HG03064 (cell line): ENCODE results near the gene SERPINI1.
"Not testable (repeated sequence)": the region's sequence is repeated elsewhere in the genome, so short reads cannot be mapped to it uniquely, and the experiment has no call there.

Source experiments
- ATAC-seq: cut with Tn5 transposase; IDR thresholded peaks from one replicate; pipeline ENCODE4 v1.9.1; 2021; ENCODE audit warnings: low read depth; ENCODE audit not compliant: unreplicated experiment

SERPINI1 gene

DNA sequence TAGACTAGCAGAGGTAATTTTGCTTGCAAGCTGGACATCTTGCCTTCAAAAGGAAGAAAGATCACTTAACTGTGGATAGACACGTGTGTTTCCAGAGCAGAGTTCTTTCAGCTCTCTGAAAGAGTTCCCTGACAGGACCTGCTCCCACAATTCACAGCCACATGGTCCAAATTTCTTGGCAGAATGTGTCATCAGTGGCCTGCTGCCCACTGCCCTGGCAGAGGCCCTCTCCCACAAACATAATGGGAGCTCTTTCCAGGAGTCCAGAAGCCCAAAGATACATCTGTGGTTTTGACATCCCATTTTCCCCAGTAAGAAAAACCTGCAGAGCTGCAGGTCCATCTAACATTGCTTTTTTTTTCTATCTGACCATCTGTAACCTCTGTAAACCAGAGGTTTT, 48.3 kb downstream of the SERPINI1 start:
- ATAC-seq: no peak

DNA sequence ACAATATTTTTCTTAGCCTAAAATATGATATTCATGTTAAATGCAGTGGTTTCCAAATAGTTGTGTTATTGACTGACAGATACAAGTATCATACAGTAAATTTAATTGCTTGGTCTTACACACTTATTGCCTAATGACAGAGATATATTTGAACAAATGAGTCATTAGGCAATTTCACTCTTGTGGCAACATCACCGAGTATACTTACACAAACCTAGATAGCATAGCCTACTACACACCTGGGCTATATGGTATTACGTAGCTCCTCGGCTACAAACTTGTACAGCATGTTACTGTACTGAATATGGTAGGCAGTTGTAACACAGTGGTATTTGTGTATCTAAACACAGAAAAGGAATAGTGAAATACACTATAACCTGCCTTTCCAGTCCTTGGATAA, 50.3 kb downstream of the SERPINI1 start:
- no peak for ATAC-seq

DNA sequence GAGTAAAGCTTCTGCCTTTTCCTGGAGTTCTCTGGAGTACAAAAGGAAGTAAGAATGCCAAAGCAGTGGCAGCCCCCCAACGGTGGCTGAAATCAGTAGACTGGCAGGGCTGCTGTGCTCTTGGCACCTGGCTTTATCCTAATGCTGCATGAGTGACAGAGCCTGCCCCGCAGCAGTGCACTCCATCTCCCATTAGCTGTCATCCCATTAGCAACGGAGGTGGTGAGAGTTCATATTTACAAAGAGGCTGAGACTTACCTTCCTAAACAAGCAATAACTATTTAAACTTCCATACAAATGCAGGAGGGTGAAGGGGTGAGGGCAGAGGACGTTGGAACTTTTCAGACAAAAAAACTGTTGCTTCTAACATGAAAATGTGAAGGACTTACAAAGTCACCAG, 51.9 kb downstream of the SERPINI1 start:
- ATAC-seq: no peak

DNA sequence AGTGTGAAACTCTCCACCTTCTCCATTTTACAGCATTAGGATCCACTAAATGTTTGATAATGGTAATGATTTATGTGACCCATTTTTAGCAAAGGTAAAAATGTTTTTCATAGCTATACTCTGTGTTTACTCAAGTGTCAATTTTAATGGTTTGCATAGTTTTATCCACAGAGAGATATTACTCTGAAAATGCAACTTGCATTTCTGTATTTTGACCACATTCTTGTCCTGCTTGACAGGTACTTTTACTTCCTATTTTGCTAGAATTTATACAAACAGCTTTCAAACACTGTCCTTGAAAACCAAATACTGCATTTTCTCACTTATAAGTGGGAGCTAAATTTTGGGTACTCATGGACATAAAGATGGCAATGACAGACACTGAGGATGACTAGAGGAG, 62.9 kb downstream of the SERPINI1 start:
- ATAC-seq: peak; percentile 85

DNA sequence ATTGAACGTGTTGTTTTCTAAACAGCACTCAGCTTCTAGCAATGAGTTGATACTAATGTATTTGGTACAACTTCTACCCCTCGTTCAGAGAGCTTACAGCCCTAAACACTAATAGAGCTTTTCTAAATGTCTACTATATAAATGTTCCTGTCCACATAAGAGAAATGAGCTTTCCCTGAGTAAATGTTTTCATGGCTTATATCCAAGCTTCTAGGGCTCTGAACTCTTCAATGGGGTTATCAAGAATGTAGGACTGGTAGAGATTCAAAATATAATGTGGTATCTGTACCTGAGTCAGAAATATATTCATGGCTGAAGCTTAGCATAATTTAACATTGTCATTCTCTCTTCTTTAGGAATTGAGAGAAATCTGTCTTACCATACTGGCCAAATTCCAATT, 73.4 kb downstream of the SERPINI1 start:
- no peak for ATAC-seq

DNA sequence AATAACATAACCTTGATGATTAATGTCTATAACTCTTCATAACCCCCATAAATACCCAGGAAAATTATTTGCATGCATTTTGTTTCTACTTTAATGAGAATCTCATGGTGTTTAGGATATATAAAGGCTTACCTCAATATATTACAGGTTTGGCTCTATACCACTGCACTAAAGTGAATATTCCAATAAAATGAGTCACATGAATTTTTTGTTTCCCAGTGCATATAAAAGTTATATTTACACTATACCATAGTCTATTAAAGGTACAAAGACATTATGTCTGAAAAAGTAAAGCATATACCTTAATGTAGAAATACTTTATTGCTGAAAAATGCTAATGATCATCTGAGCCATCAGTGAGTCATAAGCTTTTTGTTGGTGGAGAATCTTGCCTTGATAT, 74.7 kb downstream of the SERPINI1 start:
- no peak for ATAC-seq

DNA sequence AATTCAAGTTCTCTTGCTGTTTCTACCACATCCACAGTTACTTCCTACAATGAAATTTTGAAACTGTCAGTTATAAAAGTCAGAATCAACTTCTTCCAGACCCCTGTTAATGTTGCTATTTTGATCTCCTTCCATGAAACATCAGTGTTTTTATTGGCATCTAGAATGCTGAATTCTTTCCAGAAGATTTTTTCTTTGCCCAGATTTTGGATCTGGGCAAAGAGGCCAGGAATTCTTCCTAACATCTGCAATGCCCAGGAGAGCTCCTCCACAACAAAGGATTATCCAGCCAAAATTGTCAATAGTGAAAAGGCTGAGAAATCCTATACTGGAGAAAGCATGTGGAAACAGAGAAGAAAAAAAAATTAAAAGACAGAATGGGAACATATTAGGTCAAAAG, 75.5 kb downstream of the SERPINI1 start:
- ATAC-seq: no peak

DNA sequence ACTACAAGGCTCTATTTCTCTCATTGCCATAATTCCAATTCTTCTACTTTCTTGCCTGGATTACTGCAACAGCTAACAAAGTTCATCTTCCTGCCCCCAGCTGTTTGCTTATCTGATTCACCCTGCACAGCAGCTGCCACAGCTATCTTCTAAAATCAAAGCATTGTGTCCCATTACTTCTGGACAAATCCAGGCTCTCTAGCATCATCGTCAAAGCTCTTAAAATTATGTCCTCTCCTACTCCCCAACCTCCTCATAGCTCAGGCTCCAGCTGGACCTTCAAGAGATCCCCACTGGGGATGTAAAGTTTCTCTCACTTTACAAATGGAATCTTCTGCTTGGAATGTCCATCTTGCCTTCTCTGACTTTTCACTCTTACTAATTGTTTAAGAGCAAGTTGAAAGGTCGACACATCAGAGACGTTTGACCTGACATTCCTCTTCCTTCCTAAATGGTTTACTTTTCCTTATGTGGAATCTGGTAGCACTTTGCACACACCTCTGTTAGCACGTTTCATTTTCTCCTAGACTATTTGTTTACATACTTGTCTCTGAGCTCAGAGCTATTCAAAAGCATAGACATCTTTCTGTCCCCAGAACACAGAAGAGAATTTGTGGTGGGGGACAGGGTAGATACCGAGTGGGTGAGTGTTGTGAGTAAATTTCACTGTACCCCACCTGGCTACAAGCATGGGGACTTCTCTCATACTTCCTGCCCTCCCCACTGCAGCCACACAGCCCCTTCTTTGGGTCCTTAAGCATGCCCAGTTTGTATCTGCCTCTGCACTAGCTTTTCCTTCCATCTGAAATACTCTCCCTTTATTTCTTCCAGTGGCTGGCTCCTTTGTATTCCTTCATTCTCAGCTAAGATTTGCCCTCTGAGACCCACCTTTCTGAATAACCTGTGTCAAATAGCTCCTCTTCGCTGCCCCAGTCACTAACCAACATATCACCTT, 77.9 kb downstream of the SERPINI1 start:
- no peak for ATAC-seq

DNA sequence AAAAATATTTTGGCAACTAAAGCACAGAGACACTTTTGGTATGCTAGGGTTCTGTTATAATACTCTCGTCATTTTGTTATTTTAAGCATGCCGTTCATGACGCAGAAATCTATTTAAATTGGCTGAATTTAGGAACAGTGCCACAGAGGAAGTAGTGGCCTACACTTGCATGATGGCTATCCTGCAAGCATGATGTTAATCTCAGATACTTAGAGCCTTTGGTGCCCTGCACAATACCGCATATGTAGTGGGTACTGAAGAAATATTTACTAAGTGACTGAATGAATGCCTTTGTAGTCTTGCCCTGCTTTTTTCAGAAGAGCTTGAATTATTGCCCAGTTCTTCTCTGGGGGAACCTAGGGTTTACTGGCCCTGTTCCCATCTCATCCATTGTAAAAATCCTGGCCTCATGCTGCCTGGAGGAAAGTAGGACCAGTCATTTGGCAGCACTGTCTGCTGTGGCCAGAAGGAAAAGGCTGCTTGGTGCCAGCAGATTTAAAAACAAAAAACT, 79.0 kb downstream of the SERPINI1 start:
- no peak for ATAC-seq

DNA sequence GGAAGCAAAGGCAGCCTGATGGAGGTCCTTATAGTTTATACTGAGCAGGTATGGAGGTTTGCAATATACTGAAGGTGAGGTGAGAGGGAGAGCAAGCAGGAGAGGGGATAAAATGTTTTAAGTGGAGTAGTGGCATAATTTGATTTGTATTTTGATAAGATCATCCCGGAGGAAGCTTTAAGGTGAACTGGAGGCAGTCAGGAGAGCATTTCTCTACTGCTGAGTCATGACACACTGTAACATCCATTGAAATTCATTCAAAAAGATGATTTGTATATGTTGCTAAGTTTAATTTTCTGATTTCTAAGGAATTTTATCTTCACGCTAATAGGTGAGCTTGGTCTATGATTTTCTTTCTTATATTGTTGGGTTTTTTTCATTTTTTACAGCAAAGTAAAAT, 81.4 kb downstream of the SERPINI1 start:
- ATAC-seq: no peak

DNA sequence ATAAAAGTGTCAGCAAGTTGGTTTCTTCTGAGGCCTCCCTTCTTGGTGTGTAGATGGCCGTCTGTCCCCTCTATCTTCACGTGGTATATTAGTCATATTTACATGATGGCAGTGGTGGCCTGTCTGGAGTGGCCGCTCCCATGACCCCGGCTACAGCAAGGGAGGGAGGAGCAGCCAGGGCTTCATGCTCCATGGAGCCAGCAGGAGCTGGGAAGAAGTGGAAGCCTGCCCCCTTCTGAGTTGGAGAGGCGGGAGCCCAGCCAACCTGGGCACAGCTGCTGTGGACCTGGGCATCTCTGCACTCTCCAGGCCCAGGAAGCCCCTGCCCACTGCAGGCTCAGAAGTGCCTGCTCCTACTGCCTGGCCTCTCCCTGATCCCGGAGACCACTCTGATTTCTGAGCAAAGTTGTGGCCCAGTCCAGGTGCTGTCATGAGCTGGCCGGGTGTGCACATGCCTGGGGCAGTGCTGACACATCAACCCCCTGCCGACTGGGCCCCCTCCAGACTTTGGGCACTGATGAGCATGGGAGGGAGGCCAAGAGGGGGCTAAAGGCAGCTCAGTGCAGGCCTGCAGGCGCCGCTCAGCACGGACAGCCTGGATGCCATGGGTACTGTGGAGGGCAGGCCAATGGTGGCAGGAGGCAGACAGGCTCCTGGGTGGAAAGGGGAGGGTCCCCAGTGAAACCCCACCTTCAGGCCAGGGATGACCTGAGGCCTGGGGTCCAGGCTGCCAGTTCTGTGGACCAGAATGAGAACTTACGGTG, 84.8 kb downstream of the SERPINI1 start:
- ATAC-seq: no peak

DNA sequence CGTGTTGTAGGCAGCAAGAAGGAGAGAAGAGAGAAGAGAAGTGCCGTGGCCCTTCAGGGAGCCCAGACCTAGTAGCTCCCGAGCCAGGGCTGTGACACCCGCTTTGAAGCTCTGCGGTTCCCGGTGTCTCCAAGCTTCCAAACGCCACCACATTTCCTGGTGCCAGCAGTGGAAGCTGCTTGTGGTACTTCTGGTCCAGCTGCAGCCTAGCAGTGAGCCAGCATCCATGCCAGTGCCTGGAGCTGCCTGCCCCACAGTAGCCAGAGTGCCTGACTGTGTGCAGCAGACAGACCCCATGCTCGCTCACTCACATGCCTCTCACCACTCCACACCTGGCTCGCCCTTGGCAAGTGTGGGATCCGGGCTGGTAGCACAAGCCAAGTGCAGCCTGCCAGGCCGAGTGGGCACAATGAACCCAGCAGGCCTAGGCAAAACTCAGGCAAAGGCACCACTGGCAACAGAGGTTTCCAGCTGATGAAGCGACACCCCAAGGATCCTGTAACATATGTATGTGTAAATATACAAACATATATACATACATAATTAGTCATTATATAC, 85.8 kb downstream of the SERPINI1 start:
- no peak for ATAC-seq

DNA sequence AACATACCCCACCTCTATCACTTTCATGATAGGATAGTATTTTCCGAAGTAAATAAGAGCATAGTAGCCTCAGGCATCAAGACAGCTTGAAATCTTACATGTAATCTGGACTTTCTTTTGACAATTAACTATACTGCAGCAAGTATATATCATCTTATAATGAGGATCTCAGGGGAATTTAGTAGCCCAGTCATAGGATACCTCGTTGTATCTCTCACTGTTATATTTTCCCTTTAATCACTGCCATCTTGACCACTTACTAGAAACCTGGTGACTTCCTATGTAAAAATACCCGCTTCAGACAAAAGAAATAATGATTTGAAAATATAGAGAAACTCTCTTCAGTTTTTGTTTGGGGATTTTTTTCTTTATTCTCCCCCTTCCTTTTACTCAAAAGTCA, 88.2 kb downstream of the SERPINI1 start:
- no peak for ATAC-seq

DNA sequence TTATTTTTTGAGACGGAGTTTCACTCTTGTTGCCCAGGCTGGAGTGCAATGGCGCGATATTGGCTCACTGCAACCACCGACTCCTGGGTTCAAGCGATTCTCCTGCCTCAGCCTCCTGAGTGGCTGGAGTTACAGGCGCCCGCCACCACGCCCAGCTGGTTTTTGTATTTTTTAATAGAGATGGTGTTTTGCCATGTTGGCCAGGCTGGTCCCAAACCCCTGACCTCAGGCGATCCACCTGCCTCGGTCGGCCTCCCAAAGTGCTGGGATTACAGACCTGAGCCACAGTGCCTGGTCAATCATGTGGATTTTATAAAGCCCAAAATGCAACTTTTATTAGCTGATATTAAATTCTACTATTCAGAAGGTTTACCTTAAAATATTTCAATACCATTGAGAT, 92.1 kb downstream of the SERPINI1 start:
- ATAC-seq: not testable (repeated sequence)

DNA sequence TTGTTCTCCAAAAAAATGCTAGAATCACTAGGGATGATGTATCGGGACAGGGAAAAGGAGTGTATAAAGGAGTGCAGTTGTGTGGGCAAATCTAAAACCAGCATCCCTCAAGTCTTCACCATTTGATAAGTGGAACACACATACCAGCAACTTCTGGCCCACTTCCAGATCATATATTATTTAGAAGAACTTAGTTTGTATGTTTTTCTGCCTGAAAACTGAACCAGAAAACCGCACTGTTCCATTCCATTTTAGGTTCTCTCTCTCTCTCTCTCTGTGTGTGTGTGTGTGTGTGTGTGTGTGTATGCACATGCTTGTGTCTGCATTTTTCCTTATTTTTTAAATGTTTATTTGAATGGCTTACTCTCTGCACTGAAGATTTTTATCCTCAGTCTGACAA, 93.5 kb downstream of the SERPINI1 start:
- ATAC-seq: no peak

DNA sequence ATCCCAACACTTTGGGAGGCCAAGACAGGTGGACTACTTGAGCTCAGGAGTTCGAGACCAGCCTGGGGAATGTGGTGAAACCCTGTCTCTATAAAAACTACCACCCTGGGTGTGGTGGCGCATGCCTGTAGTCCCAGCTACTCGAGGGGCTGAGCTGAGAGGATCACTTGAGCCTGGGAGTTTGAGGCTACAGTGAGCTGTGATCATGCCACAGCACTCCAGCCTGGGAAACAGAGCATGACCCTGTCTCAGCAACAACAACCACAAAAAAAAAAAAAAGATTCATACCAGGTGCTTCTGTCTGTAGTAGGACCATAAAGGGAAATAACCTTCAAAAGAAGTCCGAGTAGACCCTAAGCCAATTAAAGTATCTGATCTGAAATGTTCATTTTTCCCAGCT, 94.5 kb downstream of the SERPINI1 start:
- no peak for ATAC-seq

DNA sequence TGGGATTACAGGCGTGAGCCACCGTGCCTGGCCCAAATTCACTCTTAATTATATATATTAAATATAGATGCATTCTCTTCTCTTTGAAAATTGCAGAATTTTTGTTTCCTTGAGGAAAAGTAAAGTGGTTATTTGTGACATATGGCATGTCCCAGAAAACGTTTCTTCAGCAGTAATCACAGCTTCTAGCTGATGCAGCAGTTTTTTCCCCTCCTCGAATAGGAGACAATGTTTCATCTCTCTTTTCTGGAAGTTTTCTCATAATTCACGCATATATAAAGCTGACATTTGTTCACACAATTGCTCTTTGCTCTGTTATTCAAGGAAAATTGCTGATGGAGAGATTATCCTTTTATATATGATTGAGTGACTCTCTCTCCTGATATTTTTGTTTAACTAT, 99.8 kb downstream of the SERPINI1 start:
- no peak for ATAC-seq

DNA sequence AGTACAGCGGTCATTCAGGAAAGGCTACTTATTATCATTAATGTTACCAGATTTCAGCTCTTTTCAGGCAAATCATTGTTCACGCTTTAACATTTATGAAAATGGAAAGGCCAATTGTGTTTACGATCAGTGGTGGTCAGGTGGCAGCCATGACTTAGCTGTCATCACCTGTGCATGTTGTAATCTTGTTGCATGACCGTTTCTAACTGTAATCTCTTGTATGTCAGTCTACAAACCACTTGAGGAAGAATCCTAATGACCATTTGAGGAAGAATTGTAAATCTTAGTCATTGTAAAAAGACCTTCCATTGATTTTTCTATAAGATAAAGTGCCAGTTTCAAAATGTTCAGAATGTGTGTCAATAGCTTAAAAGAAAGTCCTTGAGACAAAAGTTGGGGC, 100.4 kb downstream of the SERPINI1 start:
- ATAC-seq: no peak

DNA sequence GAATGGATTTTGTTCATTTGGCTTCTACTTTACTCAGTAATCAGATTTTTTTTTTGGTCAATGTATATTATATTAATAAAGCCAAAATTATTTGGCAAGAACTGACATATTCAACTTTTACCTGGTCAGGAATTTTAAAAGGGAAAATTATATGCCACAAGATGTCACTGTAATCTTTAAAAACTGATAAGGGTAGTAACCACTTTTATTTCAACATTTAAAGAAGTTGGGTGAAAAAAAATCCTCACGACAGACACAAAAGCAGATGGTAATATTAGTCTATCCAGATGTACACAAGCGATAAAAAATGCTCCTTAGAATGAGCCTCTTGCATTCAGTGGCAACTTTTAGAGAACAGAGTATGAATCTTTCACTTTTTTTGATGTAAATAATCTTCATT, 101.9 kb downstream of the SERPINI1 start:
- no peak for ATAC-seq

DNA sequence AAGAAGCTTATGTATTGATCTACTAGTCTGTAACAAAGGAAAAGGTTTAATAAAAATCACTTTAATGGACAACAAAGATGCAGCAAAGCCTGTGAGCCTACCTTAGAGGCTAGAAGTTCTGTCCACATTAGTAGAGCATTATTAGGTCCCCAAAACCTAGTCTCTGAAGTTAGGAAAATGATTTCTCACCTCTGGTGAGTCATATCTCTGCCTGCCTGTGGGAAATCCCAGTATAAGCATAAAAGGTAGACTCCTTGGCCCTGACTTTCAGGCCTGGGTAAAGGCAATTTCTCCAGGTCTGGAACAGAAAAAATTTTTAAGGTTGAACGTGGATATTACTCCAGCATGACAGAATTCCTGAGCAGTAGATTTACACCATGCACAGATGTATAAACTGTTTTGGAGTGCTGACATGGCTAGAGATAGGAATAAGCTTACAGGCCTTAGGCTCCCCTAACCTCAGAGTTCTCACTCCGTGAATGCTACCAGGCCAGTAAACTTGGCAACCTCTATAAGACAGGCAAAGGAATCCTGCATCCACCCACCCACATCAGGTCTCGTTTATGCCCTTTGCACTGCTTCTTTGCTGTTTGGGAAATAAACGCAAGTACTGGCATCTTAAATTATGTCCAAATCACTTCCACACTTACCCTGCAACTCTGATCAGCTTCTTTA, 104.1 kb downstream of the SERPINI1 start:
- ATAC-seq: no peak

DNA sequence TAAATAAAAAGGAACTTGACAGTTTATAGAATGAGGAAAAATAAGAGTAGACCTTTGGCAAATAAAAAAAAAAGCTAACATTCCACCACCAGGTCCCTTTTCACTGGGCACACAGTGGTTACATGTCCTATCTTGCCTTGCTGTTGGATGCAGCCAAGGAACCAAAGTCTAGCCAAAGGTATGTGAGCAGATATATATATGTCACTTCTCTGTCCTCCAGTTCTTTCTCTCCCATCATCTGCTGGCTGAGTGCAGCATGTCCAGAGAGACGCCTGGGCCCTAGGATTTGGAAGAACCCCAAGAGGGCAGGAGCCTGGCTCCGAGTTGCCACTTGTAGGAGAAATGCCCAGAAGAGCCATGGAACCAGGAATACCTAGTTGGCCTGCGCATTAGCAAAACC, 104.7 kb downstream of the SERPINI1 start:
- no peak for ATAC-seq
